Subcutaneous abdominal adipose tissue (tissue), 5 donors: ENCODE data around the gene CACNA2D3.

Experiments used
- H3K27ac ChIP-seq: one replicate; pipeline ENCODE4 v1.7.0; 2013; ENCODE audit warnings: low read depth, mild to moderate bottlenecking, inconsistent platforms, low read length, moderate library complexity
- H3K27me3 ChIP-seq, 5 donors: one replicate each; pipeline ENCODE4 v1.7.0; 2013; ENCODE audit warnings: low read length in 5 of 5, inconsistent platforms in 1 of 5; ENCODE audit not compliant: control insufficient read depth in 5 of 5, insufficient read depth in 4 of 5
- H3K36me3 ChIP-seq, 5 donors: one replicate each; pipeline ENCODE4 v1.7.0; 2013; ENCODE audit warnings: low read length in 5 of 5; ENCODE audit not compliant: control insufficient read depth in 5 of 5, insufficient read depth in 5 of 5
- H3K4me1 ChIP-seq, 5 donors: one replicate each; pipeline ENCODE4 v1.7.0; 2013; ENCODE audit warnings: low read length in 5 of 5, mild to moderate bottlenecking in 3 of 5, moderate library complexity in 1 of 5; ENCODE audit not compliant: control insufficient read depth in 5 of 5, insufficient read depth in 5 of 5
- H3K4me3 ChIP-seq, 5 donors: one replicate each; pipeline ENCODE4 v1.7.0; 2013; ENCODE audit warnings: low read length in 5 of 5, low read depth in 1 of 5
- H3K9ac ChIP-seq, 5 donors: one replicate each; pipeline ENCODE4 v1.7.0; 2013; ENCODE audit warnings: low read length in 5 of 5, mild to moderate bottlenecking in 4 of 5, moderate library complexity in 3 of 5
- H3K9me3 ChIP-seq, 5 donors: one replicate each; pipeline ENCODE4 v1.7.0; 2013; ENCODE audit warnings: low read length in 5 of 5; ENCODE audit not compliant: control insufficient read depth in 5 of 5
- donor health status: healthy.
- donor health status: healthy.
- donor health status: healthy.
- donor health status: healthy.
- donor health status: healthy.

The CACNA2D3 gene

DNA sequence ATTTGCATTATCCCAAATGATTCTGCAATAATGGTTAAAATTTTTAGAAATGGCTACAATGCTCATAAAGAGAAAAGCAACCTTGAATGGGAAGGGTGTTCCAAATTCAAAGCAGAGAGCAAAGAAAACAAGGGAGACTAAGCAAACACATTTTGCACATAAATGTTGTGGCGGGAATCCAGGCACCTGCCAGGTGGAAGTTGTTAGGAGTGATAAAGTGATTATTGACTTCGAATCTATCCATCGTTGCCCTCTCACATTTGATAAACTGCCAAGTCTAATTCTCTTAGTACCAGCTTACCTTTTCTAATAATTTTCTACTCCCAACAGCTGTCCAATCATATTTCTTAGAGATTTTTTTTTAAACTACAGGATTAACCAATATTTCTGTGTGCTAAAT, 244.5 kb downstream of the CACNA2D3 start:
- Histone ChIP-seq H3K4me1 (no peaks in the 10 kb centered on the region), H3K27ac (no peak overlapping the region), H3K9ac (no peak overlapping the region)

DNA sequence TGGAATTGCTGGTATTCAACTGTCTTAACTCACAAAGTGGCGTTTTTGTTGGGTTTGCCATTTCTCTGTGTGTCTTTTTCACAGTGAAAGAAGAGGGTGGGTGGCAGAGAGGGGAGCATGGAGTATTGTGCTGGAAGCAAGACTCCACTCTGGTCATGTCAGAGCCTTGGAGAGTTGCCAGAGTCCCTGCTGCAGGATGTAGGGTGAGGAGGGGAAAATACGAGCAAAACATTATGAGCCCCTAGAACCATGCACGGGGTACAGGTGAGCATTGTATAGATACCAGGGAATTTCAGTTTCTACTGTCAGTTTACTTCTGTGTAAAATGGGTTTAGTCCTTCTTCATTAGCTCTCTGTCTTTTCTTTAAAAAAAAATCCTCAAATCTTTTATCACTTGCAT, 249.9 kb downstream of the CACNA2D3 start:
- Histone ChIP-seq H3K27ac (no peak overlapping the region), H3K36me3 (no peaks in the 10 kb centered on the region), H3K9ac (no peak overlapping the region), H3K9me3 (no peaks in the 10 kb centered on the region), H3K4me1 (no peaks in the 10 kb centered on the region), H3K27me3 (no peaks in the 10 kb centered on the region), H3K4me3 (no peak overlapping the region)

More for the DNA sequence above, 244.5 kb downstream of the CACNA2D3 start:
- H3K9me3 ChIP-seq = peaks cover 0 to 2% (median 0%) of the 10 kb centered on the region in 5 donors
- no peaks in the 10 kb centered on the region for H3K36me3 ChIP-seq
- H3K27me3 ChIP-seq = no peaks in the 10 kb centered on the region
- no peak overlapping the region for H3K4me3 ChIP-seq

DNA sequence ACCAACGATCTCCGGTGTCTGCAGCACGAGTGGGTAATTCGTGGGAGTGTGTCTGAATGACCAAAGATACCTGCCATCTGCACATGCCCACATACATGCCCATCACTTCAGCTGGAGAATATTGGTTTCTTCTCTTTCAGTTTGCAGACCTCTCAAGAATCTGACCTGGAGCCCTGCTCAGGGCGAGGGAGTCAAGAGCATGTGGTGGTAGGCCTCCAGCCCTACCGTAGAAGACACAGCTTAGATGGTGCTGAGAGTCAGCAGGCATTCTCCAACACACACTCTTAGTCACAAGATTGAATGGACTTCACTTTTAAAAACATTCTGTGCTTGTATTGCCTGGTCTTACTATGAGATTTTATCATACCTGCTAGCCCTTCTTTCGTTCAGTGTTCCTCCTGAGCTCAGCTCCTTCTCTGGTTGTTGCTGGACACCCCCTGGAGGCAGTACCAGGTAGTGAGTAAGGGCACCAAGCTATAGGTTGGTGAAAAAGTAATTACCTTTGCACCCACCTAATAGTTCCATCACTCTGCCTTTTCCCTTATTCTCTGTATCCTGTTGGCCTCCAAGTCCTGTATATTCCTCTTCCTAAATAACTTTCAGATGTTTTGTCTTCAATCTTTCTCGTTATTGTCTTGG, 252.0 kb downstream of the CACNA2D3 start:
- H3K36me3 ChIP-seq = no peaks in the 10 kb centered on the region
- no peak overlapping the region for H3K4me3 ChIP-seq
- no peaks in the 10 kb centered on the region for H3K4me1 ChIP-seq
- H3K9ac ChIP-seq = no peak overlapping the region
- H3K27me3 ChIP-seq = no peaks in the 10 kb centered on the region
- H3K27ac ChIP-seq = no peak overlapping the region
- H3K9me3 ChIP-seq = no peaks in the 10 kb centered on the region

DNA sequence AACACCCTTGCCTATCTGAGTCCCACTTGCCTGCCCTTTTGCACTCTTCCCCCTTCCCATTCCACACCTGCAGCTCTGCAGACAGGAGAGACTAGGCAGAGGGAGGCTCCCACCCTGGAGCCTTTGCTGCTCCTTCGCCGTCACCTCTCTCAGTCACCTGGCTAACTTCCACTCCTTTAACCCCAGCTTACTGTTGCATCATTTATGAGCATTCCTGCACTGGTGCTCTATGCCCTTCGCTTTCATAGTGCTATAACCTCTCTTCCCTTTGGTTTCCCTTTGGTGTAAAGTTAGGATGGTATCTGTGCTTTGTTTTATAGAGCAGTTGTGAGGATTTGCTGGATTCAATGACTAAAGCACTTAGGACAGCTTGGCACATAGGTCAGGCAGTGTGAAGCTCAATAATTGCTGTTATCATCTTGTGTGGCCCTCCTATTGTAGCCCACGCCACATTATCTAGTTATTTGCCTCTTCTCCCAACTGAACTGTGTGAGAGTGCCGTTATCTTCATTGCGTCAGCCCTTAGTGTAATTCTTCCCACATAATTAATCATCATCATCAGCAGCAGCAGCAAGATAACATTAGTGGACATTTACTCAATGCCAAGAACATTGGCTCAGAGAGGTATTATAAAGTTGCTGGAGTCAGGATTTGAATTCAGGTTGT, 253.9 kb downstream of the CACNA2D3 start:
- Histone ChIP-seq H3K9ac (no peak overlapping the region), H3K36me3 (no peaks in the 10 kb centered on the region), H3K4me3 (no peak overlapping the region), H3K27ac (no peak overlapping the region), H3K27me3 (no peaks in the 10 kb centered on the region), H3K9me3 (no peaks in the 10 kb centered on the region), H3K4me1 (no peaks in the 10 kb centered on the region)

DNA sequence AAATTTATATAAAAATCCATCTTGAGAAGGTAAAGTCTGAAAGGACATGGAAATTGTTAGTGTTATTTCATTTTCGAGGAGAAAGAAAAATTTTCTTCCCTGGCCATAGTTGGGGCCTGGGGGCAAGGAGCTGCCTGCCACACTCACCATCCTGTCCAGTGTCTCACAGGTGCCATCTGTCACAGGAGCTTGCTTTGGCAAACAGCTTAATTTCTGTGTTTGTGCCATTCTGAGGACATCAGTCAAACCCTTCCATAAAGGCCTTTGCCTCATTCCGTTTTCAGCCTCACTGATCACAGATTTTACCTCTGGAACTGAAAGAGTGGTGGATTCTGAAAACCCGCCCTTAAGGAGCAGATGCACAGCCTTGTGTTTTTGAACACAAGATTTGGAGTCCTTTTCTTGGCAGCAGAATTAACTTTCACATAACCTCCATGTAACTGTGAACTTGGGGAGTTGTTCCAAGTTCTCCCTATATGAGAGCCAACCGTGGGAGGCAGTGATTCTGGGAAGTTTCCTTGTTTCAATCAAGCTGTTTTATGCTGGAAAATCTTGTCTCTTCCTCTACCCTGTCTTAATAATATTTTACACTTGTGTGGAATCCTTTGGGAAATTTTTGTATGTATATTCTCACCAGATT, 254.7 kb downstream of the CACNA2D3 start:
- H3K9me3 ChIP-seq = no peaks in the 10 kb centered on the region
- H3K27ac ChIP-seq = no peak overlapping the region
- H3K27me3 ChIP-seq = no peaks in the 10 kb centered on the region
- H3K9ac ChIP-seq = no peak overlapping the region
- H3K4me1 ChIP-seq = no peaks in the 10 kb centered on the region
- no peak overlapping the region for H3K4me3 ChIP-seq
- no peaks in the 10 kb centered on the region for H3K36me3 ChIP-seq

DNA sequence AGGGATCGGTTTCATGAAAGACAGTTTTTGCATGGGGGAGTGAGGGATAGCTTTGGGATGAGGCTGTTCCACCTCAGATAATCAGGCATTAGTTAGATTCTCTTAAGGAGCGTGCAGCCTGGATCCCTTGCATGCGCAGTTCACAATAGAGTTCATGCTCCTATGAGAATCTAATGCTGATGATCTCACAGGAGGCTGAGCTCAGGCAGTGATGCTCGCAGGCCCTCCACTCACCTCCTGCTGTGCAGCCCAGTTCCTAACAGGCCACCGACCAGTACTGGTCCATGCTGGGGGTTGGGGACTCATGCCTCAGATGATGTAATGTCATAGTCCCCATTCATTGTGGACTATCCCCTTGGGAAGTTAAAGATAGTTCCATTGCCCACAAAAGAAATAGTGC, 255.8 kb downstream of the CACNA2D3 start:
- Histone ChIP-seq H3K27ac (no peak overlapping the region), H3K36me3 (no peaks in the 10 kb centered on the region), H3K4me1 (no peaks in the 10 kb centered on the region), H3K27me3 (no peaks in the 10 kb centered on the region), H3K4me3 (no peak overlapping the region), H3K9me3 (no peaks in the 10 kb centered on the region), H3K9ac (no peak overlapping the region)

DNA sequence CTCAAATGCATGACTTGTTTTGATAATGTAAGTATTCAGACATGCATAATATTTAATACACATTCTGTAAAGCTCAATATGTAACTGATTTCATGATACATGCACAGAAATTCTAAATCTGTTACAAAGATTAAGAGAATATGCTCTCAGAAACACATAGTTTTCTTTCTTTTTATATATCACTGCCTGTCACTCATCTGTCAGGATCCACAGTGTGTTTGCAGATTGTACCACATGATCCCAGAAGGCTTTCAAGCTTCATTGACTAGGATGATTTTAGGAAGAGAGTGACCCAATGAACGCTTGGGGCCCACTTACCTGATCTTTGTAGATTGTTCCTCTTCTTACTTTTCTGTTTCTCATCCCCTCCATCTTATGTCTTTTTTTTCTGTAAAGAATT, 261.9 kb downstream of the CACNA2D3 start:
- Histone ChIP-seq H3K9ac (no peak overlapping the region), H3K27me3 (no peaks in the 10 kb centered on the region), H3K4me3 (no peak overlapping the region), H3K27ac (no peak overlapping the region), H3K36me3 (no peaks in the 10 kb centered on the region), H3K9me3 (no peaks in the 10 kb centered on the region), H3K4me1 (no peaks in the 10 kb centered on the region)

DNA sequence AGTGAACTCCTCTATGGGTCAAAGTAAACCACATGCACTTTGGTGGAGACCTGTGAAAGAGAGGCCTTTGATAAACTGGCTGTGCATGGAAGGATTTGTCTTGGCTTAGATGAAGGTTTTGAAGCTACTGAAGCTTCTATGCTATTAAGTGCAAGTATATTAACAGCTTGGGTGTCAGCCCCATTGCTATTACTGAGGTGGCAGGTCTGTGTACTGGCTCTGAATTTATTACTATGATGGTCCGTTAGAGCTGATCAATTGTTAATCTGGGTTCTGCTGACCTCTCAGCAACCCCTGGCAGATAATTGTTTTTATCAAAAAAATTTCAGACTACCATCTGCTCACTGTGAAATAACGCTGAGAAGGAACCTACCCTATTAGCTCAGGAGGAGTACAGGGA, 268.2 kb downstream of the CACNA2D3 start:
- H3K27ac ChIP-seq = no peak overlapping the region
- no peaks in the 10 kb centered on the region for H3K36me3 ChIP-seq
- H3K27me3 ChIP-seq = no peaks in the 10 kb centered on the region
- H3K9ac ChIP-seq = no peak overlapping the region
- H3K4me3 ChIP-seq = no peak overlapping the region
- no peaks in the 10 kb centered on the region for H3K4me1 ChIP-seq
- peaks cover 0 to 9% (median 0%) of the 10 kb centered on the region in 5 donors for H3K9me3 ChIP-seq

DNA sequence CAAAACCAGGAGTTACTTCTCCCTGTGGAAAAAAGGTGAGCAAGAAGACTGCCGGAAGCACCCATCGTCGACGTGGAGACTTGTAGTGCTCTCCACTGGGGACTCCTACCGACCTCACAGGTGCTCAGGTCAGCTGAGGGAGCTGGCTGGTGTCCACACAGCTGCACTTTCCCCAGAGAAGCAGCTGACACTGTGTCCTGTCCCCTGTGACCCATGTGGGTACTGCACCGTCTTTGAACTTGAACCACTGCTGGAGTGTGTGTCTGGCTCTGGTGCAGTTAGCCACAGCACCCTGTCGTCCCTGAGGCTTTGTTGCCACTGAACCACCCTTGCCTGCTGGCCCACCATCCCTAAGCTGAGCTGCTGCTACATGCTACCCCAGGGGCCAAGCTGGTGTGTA, 270.8 kb downstream of the CACNA2D3 start:
- H3K27ac ChIP-seq = no peak overlapping the region
- no peaks in the 10 kb centered on the region for H3K27me3 ChIP-seq
- peaks cover 0 to 9% (median 0%) of the 10 kb centered on the region in 5 donors for H3K9me3 ChIP-seq
- no peak overlapping the region for H3K4me3 ChIP-seq
- H3K9ac ChIP-seq = no peak overlapping the region
- no peaks in the 10 kb centered on the region for H3K36me3 ChIP-seq
- no peaks in the 10 kb centered on the region for H3K4me1 ChIP-seq

DNA sequence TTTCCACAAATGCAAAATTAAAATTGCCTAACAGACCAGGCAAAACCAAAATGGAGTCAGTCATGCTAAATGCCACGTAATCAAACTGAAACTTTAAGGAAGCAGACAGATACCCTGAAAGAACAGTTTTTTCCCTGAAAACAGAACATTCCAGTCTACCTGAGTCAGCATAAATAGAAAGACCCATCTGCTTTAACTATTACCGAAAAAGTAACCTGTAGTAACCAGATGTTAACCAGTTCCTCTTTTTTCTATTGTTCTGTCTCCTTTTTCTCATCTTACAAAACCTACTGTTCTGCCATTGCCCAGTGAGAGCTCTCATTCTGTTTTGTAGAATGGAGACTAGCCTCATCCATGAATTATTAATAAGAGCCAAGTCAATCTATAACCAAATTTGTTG, 286.0 kb downstream of the CACNA2D3 start:
- H3K9me3 ChIP-seq = no peaks in the 10 kb centered on the region
- no peaks in the 10 kb centered on the region for H3K4me1 ChIP-seq
- H3K27ac ChIP-seq = no peak overlapping the region
- H3K4me3 ChIP-seq = no peak overlapping the region
- H3K27me3 ChIP-seq = no peaks in the 10 kb centered on the region
- H3K36me3 ChIP-seq = no peaks in the 10 kb centered on the region
- no peak overlapping the region for H3K9ac ChIP-seq
